HepG2 (cell line): ENCODE measurements around the gene SNX24. TPM values are rescaled to one million over a fixed set of nuclear protein-coding genes. Genes with fewer than 3 reads are reported as not detected.
A peak's percentile ranks its signal among the peaks of the same experiment; 100 is the strongest.

Experiments used
- AHDC1 ChIP-seq: sonication (generic); formaldehyde crosslinking; IDR thresholded peaks from 2 replicates; pipeline ENCODE4 v1.5.1; 2020; ENCODE audit warnings: mild to moderate bottlenecking, missing genetic modification reagents, borderline replicate concordance
- CEBPZ ChIP-seq: IDR thresholded peaks from 2 replicates; pipeline ENCODE4 v1.6.1; 2012; ENCODE audit warnings: low read length, improper control_type of control experiment
- FOSL1 ChIP-seq: sonication (generic); formaldehyde crosslinking; IDR thresholded peaks from 2 replicates; pipeline ENCODE4 v1.9.0; 2021; ENCODE audit warnings: missing genetic modification reagents, borderline replicate concordance
- LRRFIP1 ChIP-seq: sonication (generic); formaldehyde crosslinking; conservative IDR thresholded peaks from 2 replicates; pipeline ENCODE4 v1.4.0; 2020; ENCODE audit warnings: missing genetic modification reagents
- NPAS2 ChIP-seq: sonication (generic); formaldehyde crosslinking; IDR thresholded peaks from 2 replicates; pipeline ENCODE4 v1.8.0; 2022; ENCODE audit warnings: mild to moderate bottlenecking, missing genetic modification reagents, borderline replicate concordance
- SIN3B ChIP-seq: fragments of 150-350 bp; IDR thresholded peaks from 2 replicates; pipeline ENCODE4 v1.6.1; 2014; ENCODE audit warnings: low read length
- SOX13 ChIP-seq, 3 experiments: fragments of 450-650 bp in 1 of 3; sonication (generic) in 1 of 3; formaldehyde crosslinking in 1 of 3; IDR thresholded peaks in 2 of 3; conservative IDR thresholded peaks in 1 of 3; 2 replicates each; pipeline versions ENCODE4 v1.5.0 to v1.6.1; 2016 to 2020; ENCODE audit warnings: antibody characterized with exemption in 1 of 3, mild to moderate bottlenecking in 1 of 3, missing compliant biosample characterization in 1 of 3, missing genetic modification reagents in 1 of 3, moderate library complexity in 1 of 3
- SUZ12 ChIP-seq: fragments of 150-350 bp; IDR thresholded peaks from 2 replicates; pipeline ENCODE4 v1.6.1; 2014; ENCODE audit warnings: low read depth, low read length
- TBP ChIP-seq: sonication (generic); formaldehyde crosslinking; IDR thresholded peaks from 2 replicates; pipeline ENCODE4 v1.5.0; 2020; ENCODE audit warnings: missing genetic modification reagents
- ZNF160 ChIP-seq: sonication (generic); formaldehyde crosslinking; IDR thresholded peaks from 2 replicates; pipeline ENCODE4 v1.8.0; 2022; ENCODE audit warnings: mild to moderate bottlenecking, inconsistent platforms, missing genetic modification reagents
- polyA plus RNA-seq, 8 experiments: library from polyadenylated mRNA; depleted of rRNA in 3 of 8; stranded (reverse) in 7 of 8; unstranded in 1 of 8; fragments of >200 nt; fragmentation: Illumina TruSeq in 4 of 8; extraction: Trizol in 4 of 8; gene quantifications; 2 replicates each; pipeline versions ENCODE4 v1.2.1 to v1.2.3, GENCODE V29; 2011 to 2016; ENCODE audit warnings: low read depth in 4 of 8, missing spikeins in 1 of 8, mixed read lengths in 1 of 8; ENCODE audit not compliant: insufficient read depth in 1 of 8
- total RNA-seq, 5 experiments: library from RNA; depleted of rRNA; stranded (reverse); fragments of >200 nt; fragmentation: Illumina TruSeq; extraction: Trizol; gene quantifications; 2 replicates each; pipeline ENCODE4 v1.2.3, GENCODE V29; 2016; ENCODE audit warnings: low read depth in 1 of 5
- TF ChIP-seq, protein P1 (sequence below): sonication (generic); formaldehyde crosslinking; IDR thresholded peaks from 2 replicates; pipeline ENCODE4 v1.9.0; 2021; ENCODE audit warnings: missing genetic modification reagents, borderline replicate concordance

SNX24 gene
- total and polyA plus RNA-seq, 2 of the 13 experiments (the other 11 are each of a cell fraction or from before 2014, with no cell fraction given) = 7.2 to 23.7 TPM

GRCh38 chr5:122844136-122844909, 1.1 kb upstream of the SNX24 start (continued):
- TF ChIP-seq, protein P1, sequence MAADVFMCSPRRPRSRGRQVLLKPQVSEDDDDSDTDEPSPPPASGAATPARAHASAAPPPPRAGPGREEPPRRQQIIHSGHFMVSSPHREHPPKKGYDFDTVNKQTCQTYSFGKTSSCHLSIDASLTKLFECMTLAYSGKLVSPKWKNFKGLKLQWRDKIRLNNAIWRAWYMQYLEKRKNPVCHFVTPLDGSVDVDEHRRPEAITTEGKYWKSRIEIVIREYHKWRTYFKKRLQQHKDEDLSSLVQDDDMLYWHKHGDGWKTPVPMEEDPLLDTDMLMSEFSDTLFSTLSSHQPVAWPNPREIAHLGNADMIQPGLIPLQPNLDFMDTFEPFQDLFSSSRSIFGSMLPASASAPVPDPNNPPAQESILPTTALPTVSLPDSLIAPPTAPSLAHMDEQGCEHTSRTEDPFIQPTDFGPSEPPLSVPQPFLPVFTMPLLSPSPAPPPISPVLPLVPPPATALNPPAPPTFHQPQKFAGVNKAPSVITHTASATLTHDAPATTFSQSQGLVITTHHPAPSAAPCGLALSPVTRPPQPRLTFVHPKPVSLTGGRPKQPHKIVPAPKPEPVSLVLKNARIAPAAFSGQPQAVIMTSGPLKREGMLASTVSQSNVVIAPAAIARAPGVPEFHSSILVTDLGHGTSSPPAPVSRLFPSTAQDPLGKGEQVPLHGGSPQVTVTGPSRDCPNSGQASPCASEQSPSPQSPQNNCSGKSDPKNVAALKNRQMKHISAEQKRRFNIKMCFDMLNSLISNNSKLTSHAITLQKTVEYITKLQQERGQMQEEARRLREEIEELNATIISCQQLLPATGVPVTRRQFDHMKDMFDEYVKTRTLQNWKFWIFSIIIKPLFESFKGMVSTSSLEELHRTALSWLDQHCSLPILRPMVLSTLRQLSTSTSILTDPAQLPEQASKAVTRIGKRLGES = no peak
- TF ChIP-seq NPAS2 (CRISPR knock-in tag) (no peak), SUZ12 (no peak), SIN3B (no peak), LRRFIP1 (CRISPR knock-in tag) (no peak), SOX13 (IDR thresholded peaks at IDR 0.05) (no peak), SOX13 (CRISPR knock-in tag; conservative IDR thresholded peaks at IDR 0.05 in 1 of 2, IDR thresholded peaks at IDR 0.05 in 1 of 2) (peak in 1 of 2 experiments; percentile 36; a peak in 1 of 4 replicates), AHDC1 (CRISPR knock-in tag) (0 out of 2 replicates have a peak, but pooled peaks have one; percentile 60), CEBPZ (no peak), TBP (no peak), FOSL1 (CRISPR knock-in tag) (no peak), ZNF160 (CRISPR knock-in tag) (no peak)
